WI38 (cell line): ENCODE results near the gene MCC.

ENCODE experiments used
- H3K4me3 ChIP-seq: 2 replicates; pipeline ENCODE4 v1.5.1; 2011; ENCODE audit warnings: low read depth, mild to moderate bottlenecking, control low read depth, low read length
- CTCF ChIP-seq: IDR thresholded peaks from 2 replicates; pipeline ENCODE4 v1.5.1; 2012; ENCODE audit warnings: low read depth, mild to moderate bottlenecking, control low read depth, low read length

Gene MCC

GRCh38 chr5:113176734-113177133 is 311.5 kb downstream of the MCC start:
- H3K4me3 ChIP-seq = no peak overlapping the region
- TF ChIP-seq CTCF = no peak

GRCh38 chr5:113176196-113176595 is 312.1 kb downstream of the MCC start:
- TF ChIP-seq CTCF = no peak
- H3K4me3 ChIP-seq = no peak overlapping the region

- TF ChIP-seq CTCF = no peak
These were observed 315.9 kb downstream of the MCC start for GRCh38 chr5:113172231-113172826.

GRCh38 chr5:113171520-113171919 is 316.7 kb downstream of the MCC start:
- H3K4me3 ChIP-seq = no peak overlapping the region
- no peak for TF ChIP-seq CTCF

More at GRCh38 chr5:113172231-113172826, 315.9 kb downstream of the MCC start:
- no peak overlapping the region for H3K4me3 ChIP-seq

- no peak overlapping the region for H3K4me3 ChIP-seq
These were observed 317.5 kb downstream of the MCC start for GRCh38 chr5:113170707-113171106.

GRCh38 chr5:113169720-113170119 is 318.5 kb downstream of the MCC start:
- H3K4me3 ChIP-seq = no peak overlapping the region
- no peak for TF ChIP-seq CTCF

More at GRCh38 chr5:113170707-113171106, 317.5 kb downstream of the MCC start:
- no peak for TF ChIP-seq CTCF

- H3K4me3 ChIP-seq = no peak overlapping the region
- TF ChIP-seq CTCF = no peak
These were observed 320.3 kb downstream of the MCC start for GRCh38 chr5:113167985-113168384.
